CD4-positive, alpha-beta T cell treated with Interferon alpha-2 for 1 hour (primary cell): ENCODE measurements around the gene PPIP5K2.
"Not testable (repeated sequence)": the region's sequence is repeated elsewhere in the genome, so short reads cannot be mapped to it uniquely, and the experiment has no call there.

Source experiments
- DNase-seq, 2 donors: peaks; one replicate each; pipeline ENCODE4 v3.0.0-alpha.2; 2020 to 2022

PPIP5K2 gene

GRCh38 chr5:103210952-103211351 is 90.9 kb downstream of the PPIP5K2 start:
- DNase-seq, result no peak

- DNase-seq, result peak in 1 of 2 donors; percentile 28
These were observed 91.8 kb downstream of the PPIP5K2 start for GRCh38 chr5:103211576-103212561.

- DNase-seq, result no peak
These were observed 96.0 kb downstream of the PPIP5K2 start for GRCh38 chr5:103216137-103216536.

- no peak for DNase-seq
These were observed 96.6 kb downstream of the PPIP5K2 start for GRCh38 chr5:103216697-103217096.

- DNase-seq, result no peak
These were observed 97.0 kb downstream of the PPIP5K2 start for GRCh38 chr5:103217101-103217500.

GRCh38 chr5:103218164-103218563 is 98.1 kb downstream of the PPIP5K2 start:
- DNase-seq, result no peak

- DNase-seq, result not testable (repeated sequence)
These were observed 99.0 kb downstream of the PPIP5K2 start for GRCh38 chr5:103219074-103219473.

- DNase-seq, result no peak
These were observed 103.2 kb downstream of the PPIP5K2 start for GRCh38 chr5:103223031-103223955.

GRCh38 chr5:103224118-103224893 is 104.2 kb downstream of the PPIP5K2 start:
- peak; percentile 30 to 58 for DNase-seq

- DNase-seq, result no peak
These were observed 104.8 kb downstream of the PPIP5K2 start for GRCh38 chr5:103224894-103225246.

GRCh38 chr5:103228061-103228460 is 108.0 kb downstream of the PPIP5K2 start:
- DNase-seq, result no peak

- no peak for DNase-seq
These were observed 108.5 kb downstream of the PPIP5K2 start for GRCh38 chr5:103228588-103228987.

- DNase-seq, result peak in 1 of 2 donors; percentile 50
These were observed 112.4 kb downstream of the PPIP5K2 start for GRCh38 chr5:103232393-103232999.

GRCh38 chr5:103234239-103234975 is 114.3 kb downstream of the PPIP5K2 start:
- no peak for DNase-seq

- no peak for DNase-seq
These were observed 115.8 kb downstream of the PPIP5K2 start for GRCh38 chr5:103235891-103236290.

- no peak for DNase-seq
These were observed 117.7 kb downstream of the PPIP5K2 start for GRCh38 chr5:103237778-103238177.

GRCh38 chr5:103243665-103244064 is 123.6 kb downstream of the PPIP5K2 start:
- DNase-seq, result no peak

- DNase-seq, result no peak
These were observed 124.3 kb downstream of the PPIP5K2 start for GRCh38 chr5:103244398-103244797.

GRCh38 chr5:103245761-103246160 is 125.7 kb downstream of the PPIP5K2 start:
- DNase-seq, result no peak

- no peak for DNase-seq
These were observed 127.0 kb downstream of the PPIP5K2 start for GRCh38 chr5:103247118-103247517.

GRCh38 chr5:103249068-103249467 is 129.0 kb downstream of the PPIP5K2 start:
- DNase-seq, result no peak
